Keratinocyte (primary cell): ENCODE data around the gene KMT2E.
"Not testable (repeated sequence)": the region's sequence is repeated elsewhere in the genome, so short reads cannot be mapped to it uniquely, and the experiment has no call there.

Experiments used
- EZH2 ChIP-seq: IDR thresholded peaks from one replicate; pipeline ENCODE4 v1.6.1; 2012; ENCODE audit warnings: inconsistent platforms, mild to moderate bottlenecking, low read length, moderate library complexity
- TF ChIP-seq, protein P1 (sequence below), 3 experiments: IDR thresholded peaks in 1 of 3; conservative IDR thresholded peaks in 1 of 3; optimal IDR thresholded peaks in 1 of 3; 2 replicates in 2 of 3; 3 replicates in 1 of 3; pipeline versions ENCODE3 to v1.5.1; 2011; ENCODE audit warnings: low read length in 3 of 3, mild to moderate bottlenecking in 3 of 3, moderate library complexity in 2 of 3, control low read depth in 1 of 3, inconsistent platforms in 1 of 3; ENCODE audit not compliant: insufficient read depth in 2 of 3; ENCODE audit errors: extremely low read depth in 1 of 3

DNA sequence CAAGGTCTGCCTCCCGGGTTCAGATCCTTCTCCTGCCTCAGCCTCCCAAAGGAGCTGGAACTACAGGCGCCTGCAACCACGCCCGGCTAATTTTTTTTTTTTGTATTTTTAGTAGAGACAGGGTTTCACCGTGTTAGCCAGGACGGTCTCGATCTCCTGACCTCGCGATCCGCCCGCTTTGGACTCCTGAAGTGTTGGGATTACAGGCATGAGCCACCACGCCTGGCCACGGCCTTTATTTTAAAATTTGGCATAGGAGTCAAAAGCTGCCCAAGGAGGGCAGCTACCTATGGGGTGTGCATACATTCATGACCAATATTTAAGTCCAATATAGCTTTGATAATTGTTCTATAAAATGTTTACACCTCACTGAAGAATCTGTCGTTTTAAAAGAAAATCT is 26.6 kb upstream of the KMT2E start:
- TF ChIP-seq, protein P1, sequence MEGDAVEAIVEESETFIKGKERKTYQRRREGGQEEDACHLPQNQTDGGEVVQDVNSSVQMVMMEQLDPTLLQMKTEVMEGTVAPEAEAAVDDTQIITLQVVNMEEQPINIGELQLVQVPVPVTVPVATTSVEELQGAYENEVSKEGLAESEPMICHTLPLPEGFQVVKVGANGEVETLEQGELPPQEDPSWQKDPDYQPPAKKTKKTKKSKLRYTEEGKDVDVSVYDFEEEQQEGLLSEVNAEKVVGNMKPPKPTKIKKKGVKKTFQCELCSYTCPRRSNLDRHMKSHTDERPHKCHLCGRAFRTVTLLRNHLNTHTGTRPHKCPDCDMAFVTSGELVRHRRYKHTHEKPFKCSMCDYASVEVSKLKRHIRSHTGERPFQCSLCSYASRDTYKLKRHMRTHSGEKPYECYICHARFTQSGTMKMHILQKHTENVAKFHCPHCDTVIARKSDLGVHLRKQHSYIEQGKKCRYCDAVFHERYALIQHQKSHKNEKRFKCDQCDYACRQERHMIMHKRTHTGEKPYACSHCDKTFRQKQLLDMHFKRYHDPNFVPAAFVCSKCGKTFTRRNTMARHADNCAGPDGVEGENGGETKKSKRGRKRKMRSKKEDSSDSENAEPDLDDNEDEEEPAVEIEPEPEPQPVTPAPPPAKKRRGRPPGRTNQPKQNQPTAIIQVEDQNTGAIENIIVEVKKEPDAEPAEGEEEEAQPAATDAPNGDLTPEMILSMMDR (optimal IDR thresholded peaks at IDR 0.05 in 1 of 3, IDR thresholded peaks at IDR 0.05 in 1 of 3, conservative IDR thresholded peaks at IDR 0.05 in 1 of 3; ENCODE audit: extremely low read depth in 1 of 3, insufficient read depth in 2 of 3, low read length in 3 of 3) = not testable (repeated sequence)
- TF ChIP-seq EZH2 = not testable (repeated sequence)
